Erythroblast (primary cell): ENCODE data around the gene GABRR3.

ENCODE experiments used
- GATA1 ChIP-seq: IDR thresholded peaks from 2 replicates; pipeline ENCODE4 v1.6.1; 2011; ENCODE audit warnings: low read depth, mild to moderate bottlenecking, control low read depth, low read length, moderate library complexity
- POLR2A ChIP-seq: IDR thresholded peaks from 2 replicates; pipeline ENCODE4 v1.6.1; 2011; ENCODE audit warnings: mild to moderate bottlenecking, low read length

GRCh38 chr3:98057631-98058030 is 22.5 kb upstream of the GABRR3 start:
- TF ChIP-seq POLR2A (no peak), GATA1 (no peak)
